OCI-LY1 (cell line): ENCODE measurements around the gene TRIM22.

ENCODE experiments used
- H2AFZ ChIP-seq: fragments of 200-600 bp; sonication (generic), shearing (Covaris generic); 2 replicates; pipeline ENCODE4 v1.6.0; 2014; ENCODE audit warnings: antibody characterized with exemption, mild to moderate bottlenecking, low read length
- H3F3A ChIP-seq: fragments of 200-600 bp; sonication (generic), shearing (Covaris generic); 2 replicates; pipeline ENCODE4 v1.6.0; 2014; ENCODE audit warnings: mild to moderate bottlenecking, antibody characterized with exemption, low read length, moderate library complexity; ENCODE audit not compliant: insufficient read depth
- H3K27ac ChIP-seq: fragments of 200-600 bp; sonication (generic); 2 replicates; pipeline ENCODE4 v1.5.1; 2014; ENCODE audit warnings: low read length, mixed run types, mild to moderate bottlenecking, low read depth; ENCODE audit not compliant: poor library complexity, severe bottlenecking
- H3K27me3 ChIP-seq: fragments of 200-600 bp; sonication (generic); 2 replicates; pipeline ENCODE4 v1.6.0; 2014; ENCODE audit warnings: antibody characterized with exemption, mild to moderate bottlenecking, low read length, moderate library complexity; ENCODE audit not compliant: insufficient read depth
- H3K36me3 ChIP-seq: fragments of 200-600 bp; sonication (generic); 2 replicates; pipeline ENCODE4 v1.6.1; 2014; ENCODE audit warnings: mild to moderate bottlenecking, antibody characterized with exemption, low read length, moderate library complexity, mixed read lengths; ENCODE audit not compliant: insufficient read depth
- H3K4me1 ChIP-seq: fragments of 200-600 bp; sonication (generic); 2 replicates; pipeline ENCODE4 v1.5.1; 2014; ENCODE audit warnings: mild to moderate bottlenecking, low read length, moderate library complexity; ENCODE audit not compliant: insufficient read depth, severe bottlenecking
- H3K4me2 ChIP-seq: fragments of 200-600 bp; sonication (generic), shearing (Covaris generic); 2 replicates; pipeline ENCODE4 v1.6.1; 2014; ENCODE audit warnings: low read length
- H3K4me3 ChIP-seq: fragments of 200-600 bp; sonication (generic); 2 replicates; pipeline ENCODE4 v1.5.1; 2014; ENCODE audit warnings: low read length, low read depth, mild to moderate bottlenecking, mixed read lengths; ENCODE audit not compliant: poor library complexity, severe bottlenecking
- H3K79me2 ChIP-seq: fragments of 200-600 bp; shearing (Covaris generic); 2 replicates; pipeline ENCODE4 v1.6.1; 2016; ENCODE audit warnings: mixed run types, low read length, mixed read lengths; ENCODE audit not compliant: insufficient read depth
- H3K9ac ChIP-seq: fragments of 200-600 bp; sonication (generic), shearing (Covaris generic); 2 replicates; pipeline ENCODE4 v1.6.1; 2014; ENCODE audit warnings: mild to moderate bottlenecking, low read length, mixed read lengths
- H3K9me2 ChIP-seq: fragments of 200-600 bp; sonication (generic), shearing (Covaris generic); 2 replicates; pipeline ENCODE4 v1.6.1; 2014; ENCODE audit warnings: low read depth, mild to moderate bottlenecking, low read length, mixed read lengths
- H3K9me3 ChIP-seq: fragments of 200-600 bp; shearing (Covaris generic); 2 replicates; pipeline ENCODE4 v1.6.1; 2014; ENCODE audit warnings: low read length, mixed read lengths
- H4K20me1 ChIP-seq: fragments of 200-600 bp; sonication (generic), shearing (Covaris generic); 2 replicates; pipeline ENCODE4 v1.6.0; 2016; ENCODE audit warnings: mild to moderate bottlenecking, low read length; ENCODE audit not compliant: insufficient read depth
- CTCF ChIP-seq: fragments of 200-600 bp; sonication (generic), shearing (Covaris generic); IDR thresholded peaks from 2 replicates; pipeline ENCODE4 v1.5.1; 2017; ENCODE audit warnings: mild to moderate bottlenecking, antibody characterized with exemption, low read length, moderate library complexity, mixed read lengths
- EZH2 ChIP-seq: fragments of 200-600 bp; sonication (generic), shearing (Covaris generic); IDR thresholded peaks from 2 replicates; pipeline ENCODE4 v1.8.0; 2017; ENCODE audit warnings: borderline replicate concordance, mixed run types, mild to moderate bottlenecking, antibody characterized with exemption, low read length, moderate library complexity, mixed read lengths

Gene TRIM22

DNA sequence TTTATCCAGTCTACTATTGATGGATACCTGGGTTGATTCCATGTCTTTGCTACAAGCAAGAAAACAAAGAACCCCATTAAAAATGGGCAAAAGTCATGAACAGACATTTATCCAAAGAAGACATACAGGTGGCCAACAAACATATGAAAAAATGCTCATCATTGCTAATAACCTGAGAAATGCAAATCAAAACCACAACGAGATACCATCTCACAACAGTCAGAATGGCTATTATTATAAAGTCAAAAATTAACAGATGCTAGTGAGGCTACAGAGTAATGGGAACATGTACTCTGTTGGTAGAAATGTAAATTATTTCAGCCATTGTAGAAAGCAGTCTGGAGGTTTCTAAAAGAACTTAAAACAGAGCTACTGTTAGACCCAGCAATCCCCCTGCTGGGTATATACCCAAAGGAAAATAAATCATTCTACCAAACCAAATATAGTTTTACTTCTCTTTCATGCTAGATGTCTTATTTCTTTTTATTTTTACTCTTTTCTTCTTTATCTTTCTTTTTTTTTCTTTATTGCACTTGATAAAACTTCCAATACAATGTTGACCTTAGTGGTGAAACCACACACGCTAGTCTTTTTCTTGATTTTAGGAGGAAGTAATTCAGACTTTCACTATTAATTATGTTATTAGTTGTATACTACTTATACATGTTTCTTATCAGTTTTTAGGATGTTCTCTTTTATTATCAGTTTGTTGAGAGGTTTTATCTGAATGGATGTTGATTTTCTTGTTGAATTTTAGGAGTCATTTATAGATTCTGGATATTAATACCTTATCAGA lies 14.3 kb downstream of the TRIM22 start:
- peaks cover 69% of the 10 kb centered on the region for H3K36me3 ChIP-seq
- H3K9me2 ChIP-seq, result no peaks in the 10 kb centered on the region
- no peak overlapping the region for H3K27ac ChIP-seq
- no peak overlapping the region for H3K4me3 ChIP-seq
- no peaks in the 10 kb centered on the region for H4K20me1 ChIP-seq
- H3K4me2 ChIP-seq, result no peak overlapping the region
- H3K9me3 ChIP-seq, result no peaks in the 10 kb centered on the region
- no peak overlapping the region for H2AFZ ChIP-seq
- H3K4me1 ChIP-seq, result peaks cover 13% of the 10 kb centered on the region
- TF ChIP-seq EZH2 (no peak), CTCF (no peak)
- no peaks in the 10 kb centered on the region for H3F3A ChIP-seq
- H3K9ac ChIP-seq, result no peak overlapping the region
- no peaks in the 10 kb centered on the region for H3K79me2 ChIP-seq
- no peaks in the 10 kb centered on the region for H3K27me3 ChIP-seq

- H4K20me1 ChIP-seq, result no peaks in the 10 kb centered on the region
These were observed 16.1 kb downstream of the TRIM22 start for GRCh38 chr11:5705688-5706087.

GRCh38 chr11:5712507-5712906 lies 22.9 kb downstream of the TRIM22 start:
- Histone ChIP-seq H3K27ac (no peak overlapping the region), H3K79me2 (no peaks in the 10 kb centered on the region), H3F3A (no peaks in the 10 kb centered on the region), H3K4me3 (no peak overlapping the region), H3K9me3 (no peaks in the 10 kb centered on the region), H3K4me1 (no peaks in the 10 kb centered on the region), H4K20me1 (no peaks in the 10 kb centered on the region), H2AFZ (no peak overlapping the region), H3K4me2 (no peak overlapping the region), H3K36me3 (peaks cover 16% of the 10 kb centered on the region; the same call in 1 of the 2 replicates), H3K9ac (no peak overlapping the region), H3K9me2 (no peaks in the 10 kb centered on the region), H3K27me3 (no peaks in the 10 kb centered on the region)
- TF ChIP-seq EZH2 (no peak), CTCF (peak; percentile 64)

More at GRCh38 chr11:5705688-5706087, 16.1 kb downstream of the TRIM22 start:
- Histone ChIP-seq H3K4me2 (no peak overlapping the region), H3K4me3 (no peak overlapping the region), H3K27me3 (no peaks in the 10 kb centered on the region), H3K27ac (no peak overlapping the region), H3F3A (no peaks in the 10 kb centered on the region), H3K9ac (no peak overlapping the region), H3K9me2 (no peaks in the 10 kb centered on the region), H2AFZ (no peak overlapping the region), H3K36me3 (peaks cover 67% of the 10 kb centered on the region), H3K79me2 (no peaks in the 10 kb centered on the region), H3K9me3 (no peaks in the 10 kb centered on the region), H3K4me1 (peaks cover 4% of the 10 kb centered on the region)
- TF ChIP-seq CTCF (no peak), EZH2 (no peak)
